Liver (tissue), 9 donors: ENCODE results near the gene ZSCAN30. TPM values are rescaled to one million over a fixed set of nuclear protein-coding genes. Genes with fewer than 3 reads are reported as not detected.
A peak's percentile ranks its signal among the peaks of the same experiment; 100 is the strongest.

Experiments used
- DNase-seq: peaks from one replicate; pipeline ENCODE4 v3.0.0-alpha.2; 2017; ENCODE audit warnings: low spot score
- H3K27ac ChIP-seq, 2 donors: one replicate each; pipeline ENCODE4 v1.7.0; 2013; ENCODE audit warnings: inconsistent platforms in 2 of 2, low read length in 2 of 2, control low read depth in 1 of 2, low read depth in 1 of 2, mild to moderate bottlenecking in 1 of 2
- H3K27me3 ChIP-seq, 4 donors: one replicate each; pipeline versions ENCODE4 v1.6.1 to v1.7.0; 2013; ENCODE audit warnings: low read length in 3 of 4, inconsistent platforms in 1 of 4, mild to moderate bottlenecking in 1 of 4, moderate library complexity in 1 of 4; ENCODE audit not compliant: control insufficient read depth in 4 of 4, insufficient read depth in 4 of 4
- H3K36me3 ChIP-seq, 4 donors: one replicate each; pipeline versions ENCODE4 v1.6.1 to v1.7.0; 2013; ENCODE audit warnings: low read length in 3 of 4, mild to moderate bottlenecking in 3 of 4, low read depth in 1 of 4, moderate library complexity in 1 of 4; ENCODE audit not compliant: control insufficient read depth in 4 of 4, insufficient read depth in 3 of 4
- H3K4me1 ChIP-seq, 4 donors: one replicate each; pipeline versions ENCODE4 v1.6.1 to v1.7.0; 2013; ENCODE audit warnings: low read length in 3 of 4, mild to moderate bottlenecking in 3 of 4, moderate library complexity in 1 of 4; ENCODE audit not compliant: control insufficient read depth in 4 of 4, insufficient read depth in 4 of 4
- H3K4me3 ChIP-seq, 3 donors: one replicate each; pipeline versions ENCODE4 v1.6.1 to v1.7.0; 2013; ENCODE audit warnings: low read length in 3 of 3, control low read depth in 1 of 3, low read depth in 1 of 3, mild to moderate bottlenecking in 1 of 3
- H3K9ac ChIP-seq, 2 donors: one replicate each; pipeline ENCODE4 v1.7.0; 2013; ENCODE audit warnings: low read length in 2 of 2, mild to moderate bottlenecking in 2 of 2, moderate library complexity in 2 of 2, control low read depth in 1 of 2, low read depth in 1 of 2
- H3K9me3 ChIP-seq, 4 donors: one replicate each; pipeline versions ENCODE4 v1.6.1 to v1.7.0; 2013; ENCODE audit warnings: low read length in 3 of 4; ENCODE audit not compliant: control insufficient read depth in 4 of 4
- CTCF ChIP-seq: fragments of 150-350 bp; IDR thresholded peaks from 2 replicates; pipeline ENCODE4 v1.5.1; 2017; ENCODE audit warnings: improper control_type of control experiment, low read depth, low read length; ENCODE audit not compliant: missing input control
- FOXA1 ChIP-seq: IDR thresholded peaks from 2 replicates; pipeline ENCODE4 v1.6.1; 2016; ENCODE audit warnings: antibody characterized with exemption
- FOXA2 ChIP-seq: IDR thresholded peaks from 2 replicates; pipeline ENCODE4 v1.6.1; 2016; ENCODE audit warnings: antibody characterized with exemption
- HNF4A ChIP-seq, 2 donors: conservative IDR thresholded peaks; 2 replicates each; pipeline ENCODE4 v1.6.1; 2016; ENCODE audit warnings: antibody characterized with exemption in 2 of 2, mild to moderate bottlenecking in 2 of 2
- HNF4G ChIP-seq: IDR thresholded peaks from 2 replicates; pipeline ENCODE4 v1.6.1; 2016; ENCODE audit warnings: antibody characterized with exemption
- JUND ChIP-seq, 2 donors: IDR thresholded peaks; 2 replicates each; pipeline ENCODE4 v1.6.1; 2016; ENCODE audit warnings: antibody characterized with exemption in 2 of 2
- MAX ChIP-seq: IDR thresholded peaks from 2 replicates; pipeline ENCODE4 v1.6.1; 2016; ENCODE audit warnings: antibody characterized with exemption
- NR2F2 ChIP-seq: IDR thresholded peaks from 2 replicates; pipeline ENCODE4 v1.6.1; 2016; ENCODE audit warnings: antibody characterized with exemption
- RAD21 ChIP-seq, 2 donors: IDR thresholded peaks; 2 replicates each; pipeline ENCODE4 v1.6.1; 2016; ENCODE audit warnings: antibody characterized with exemption in 2 of 2, mild to moderate bottlenecking in 2 of 2
- RXRA ChIP-seq, 2 donors: IDR thresholded peaks; 2 replicates each; pipeline ENCODE4 v1.6.1; 2017 to 2018; ENCODE audit warnings: antibody characterized with exemption in 2 of 2, mild to moderate bottlenecking in 1 of 2
- SP1 ChIP-seq: IDR thresholded peaks from 2 replicates; pipeline ENCODE4 v1.6.1; 2018; ENCODE audit warnings: antibody characterized with exemption, mild to moderate bottlenecking
- WGBS: extraction: QIAGEN DNeasy Blood & Tissue Kit; methylation state at CpG from one replicate; pipeline ENCODE4 v1.1.7; 2013; 5-methylcytosine and 5-hydroxymethylcytosine counted together
- polyA plus RNA-seq, 2 donors: library from polyadenylated mRNA; stranded (reverse) in 1 of 2; unstranded in 1 of 2; fragments of 200-250 nt in 1 of 2; fragments of >200 nt in 1 of 2; fragmentation: Nextera tagmentation in 1 of 2; extraction: Ambion mirVana in 1 of 2; gene quantifications; one replicate each; pipeline versions ENCODE4 v1.2.1 to v1.2.3, GENCODE V29; 2013 to 2015
- total RNA-seq, 2 donors: library from RNA; depleted of rRNA; stranded (reverse); fragments of >200 nt; gene quantifications; one replicate each; pipeline ENCODE4 v1.2.3, GENCODE V29; 2014
- TF ChIP-seq, protein P1 (sequence below): IDR thresholded peaks from 2 replicates; pipeline ENCODE4 v1.6.1; 2016; ENCODE audit warnings: antibody characterized with exemption
- TF ChIP-seq, protein P2 (sequence below): IDR thresholded peaks from 2 replicates; pipeline ENCODE4 v1.6.1; 2016; ENCODE audit warnings: antibody characterized with exemption
- donor health status: healthy.
- donor health status: healthy.
- donor health status: healthy.
- donor health status: healthy.
- donor health status: healthy.

Gene ZSCAN30
- total and polyA plus RNA-seq, 4 donors = 2.3 to 10.4 (median 5.6) TPM

DNA sequence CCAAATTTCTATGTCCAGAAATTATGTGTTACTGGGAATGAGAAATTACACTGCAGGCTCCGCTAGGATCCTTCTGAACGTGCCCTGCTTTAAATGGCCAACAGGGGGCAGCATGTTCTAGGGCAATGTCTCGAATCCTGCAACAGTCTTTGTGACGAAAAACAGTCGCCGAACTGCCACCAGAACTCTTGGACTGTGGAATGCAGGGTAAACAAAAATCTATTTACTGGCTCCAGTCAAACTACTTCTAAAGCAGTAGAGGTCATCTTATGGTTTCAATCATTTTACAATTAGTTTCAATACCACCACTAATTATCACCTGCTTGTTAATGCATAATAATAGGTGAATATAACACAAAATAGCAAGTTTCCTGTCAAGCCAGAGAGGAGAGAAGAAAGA lies 59.0 kb downstream of the ZSCAN30 start (continued):
- TF ChIP-seq SP1 = peak; percentile 82

DNA sequence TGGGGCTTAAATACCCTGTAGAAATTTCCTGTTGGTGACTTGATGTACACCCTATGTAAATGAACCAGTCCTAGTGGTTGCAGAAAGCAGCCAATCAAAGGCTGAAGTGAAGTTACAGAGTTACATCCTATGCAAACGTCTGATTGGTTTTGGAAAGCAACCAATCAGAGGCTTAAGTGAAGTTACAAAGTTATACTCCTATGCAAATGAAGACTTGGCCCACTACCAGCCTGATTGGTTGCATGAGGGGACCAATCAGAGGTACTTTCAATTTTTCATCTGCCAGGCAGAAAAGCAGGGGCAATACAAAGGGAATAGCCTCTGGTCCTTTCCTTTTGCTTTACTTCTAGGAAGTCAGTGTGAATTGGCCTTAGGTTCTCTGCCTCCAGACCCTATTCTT lies 62.8 kb downstream of the ZSCAN30 start:
- DNase-seq = no peak
- no peaks in the 10 kb centered on the region for H3K27me3 ChIP-seq

DNA sequence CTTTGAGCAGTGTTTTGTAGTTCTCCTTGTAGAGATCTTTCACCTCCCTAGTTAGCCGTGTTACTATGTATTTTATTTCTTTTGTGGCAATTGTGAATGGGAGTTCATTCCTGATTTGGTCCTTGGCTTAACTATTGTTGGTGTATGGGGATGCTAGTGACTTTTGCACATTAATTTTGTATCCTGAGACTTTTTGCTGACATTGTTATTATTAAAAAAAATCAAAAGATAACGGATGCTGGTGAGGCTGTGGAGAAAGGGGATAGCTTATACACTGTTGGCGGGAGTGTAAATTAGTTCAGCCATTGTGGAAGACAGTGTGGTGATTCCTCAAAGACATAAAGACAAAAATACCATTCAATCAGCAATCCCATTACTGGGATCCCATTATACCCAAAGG lies 66.2 kb downstream of the ZSCAN30 start:
- TF ChIP-seq CTCF (no peak), RAD21 (IDR thresholded peaks at IDR 0.05) (no peak)
- TF ChIP-seq, protein P1, sequence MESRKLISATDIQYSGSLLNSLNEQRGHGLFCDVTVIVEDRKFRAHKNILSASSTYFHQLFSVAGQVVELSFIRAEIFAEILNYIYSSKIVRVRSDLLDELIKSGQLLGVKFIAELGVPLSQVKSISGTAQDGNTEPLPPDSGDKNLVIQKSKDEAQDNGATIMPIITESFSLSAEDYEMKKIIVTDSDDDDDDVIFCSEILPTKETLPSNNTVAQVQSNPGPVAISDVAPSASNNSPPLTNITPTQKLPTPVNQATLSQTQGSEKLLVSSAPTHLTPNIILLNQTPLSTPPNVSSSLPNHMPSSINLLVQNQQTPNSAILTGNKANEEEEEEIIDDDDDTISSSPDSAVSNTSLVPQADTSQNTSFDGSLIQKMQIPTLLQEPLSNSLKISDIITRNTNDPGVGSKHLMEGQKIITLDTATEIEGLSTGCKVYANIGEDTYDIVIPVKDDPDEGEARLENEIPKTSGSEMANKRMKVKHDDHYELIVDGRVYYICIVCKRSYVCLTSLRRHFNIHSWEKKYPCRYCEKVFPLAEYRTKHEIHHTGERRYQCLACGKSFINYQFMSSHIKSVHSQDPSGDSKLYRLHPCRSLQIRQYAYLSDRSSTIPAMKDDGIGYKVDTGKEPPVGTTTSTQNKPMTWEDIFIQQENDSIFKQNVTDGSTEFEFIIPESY = no peak
- Histone ChIP-seq H3K9ac (no peak overlapping the region), H3K27ac (no peak overlapping the region), H3K36me3 (no peaks in the 10 kb centered on the region), H3K4me3 (no peak overlapping the region), H3K9me3 (no peaks in the 10 kb centered on the region), H3K4me1 (no peaks in the 10 kb centered on the region), H3K27me3 (no peaks in the 10 kb centered on the region)
- no peak for DNase-seq
- 91% methylated on average over 3 of the region's 3 CpGs for WGBS

More for the DNA sequence above, 62.8 kb downstream of the ZSCAN30 start:
- Histone ChIP-seq H3K4me1 (peaks cover 0 to 4% (median 3%) of the 10 kb centered on the region in 4 donors), H3K36me3 (no peaks in the 10 kb centered on the region), H3K9me3 (no peaks in the 10 kb centered on the region), H3K27ac (no peak overlapping the region), H3K4me3 (no peak overlapping the region), H3K9ac (no peak overlapping the region)
- no peak for TF ChIP-seq HNF4A (conservative IDR thresholded peaks at IDR 0.05)
- TF ChIP-seq FOXA2 = no peak
- no peak for TF ChIP-seq HNF4G
- TF ChIP-seq JUND (IDR thresholded peaks at IDR 0.05) = no peak
- TF ChIP-seq, protein P1 = no peak
- no peak for TF ChIP-seq FOXA1
- TF ChIP-seq RXRA (IDR thresholded peaks at IDR 0.05) = no peak
- TF ChIP-seq MAX = no peak
- no peak for TF ChIP-seq NR2F2
- TF ChIP-seq, protein P2, sequence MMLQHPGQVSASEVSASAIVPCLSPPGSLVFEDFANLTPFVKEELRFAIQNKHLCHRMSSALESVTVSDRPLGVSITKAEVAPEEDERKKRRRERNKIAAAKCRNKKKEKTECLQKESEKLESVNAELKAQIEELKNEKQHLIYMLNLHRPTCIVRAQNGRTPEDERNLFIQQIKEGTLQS = no peak
- 86% methylated on average over 1 of the region's 1 CpG for WGBS
